ENCODE results near the gene TXNL4A.

TXNL4A gene

DNA sequence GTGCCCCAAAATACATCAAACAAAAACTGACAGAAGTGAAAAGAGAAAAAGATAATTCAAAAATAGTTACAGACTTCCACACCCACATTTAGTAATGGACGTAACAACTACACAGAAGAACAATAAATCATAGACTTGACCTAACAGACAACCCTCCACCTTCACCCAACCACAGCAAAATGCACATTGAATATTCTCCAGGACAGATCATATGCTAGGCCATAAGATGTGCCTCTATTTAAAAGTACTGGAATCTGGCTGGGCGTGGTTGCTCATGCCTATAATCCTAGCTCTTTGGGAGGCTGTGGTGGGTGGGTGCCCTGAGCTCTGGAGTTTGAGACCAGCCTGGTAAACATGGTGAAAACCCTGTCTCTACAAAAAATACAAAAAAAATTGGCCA is 56.9 kb downstream of the TXNL4A start:
- DNase-seq: no peak

GRCh38 chr18:79930020-79930642 is 58.2 kb downstream of the TXNL4A start:
- DNase-seq: no peak

DNA sequence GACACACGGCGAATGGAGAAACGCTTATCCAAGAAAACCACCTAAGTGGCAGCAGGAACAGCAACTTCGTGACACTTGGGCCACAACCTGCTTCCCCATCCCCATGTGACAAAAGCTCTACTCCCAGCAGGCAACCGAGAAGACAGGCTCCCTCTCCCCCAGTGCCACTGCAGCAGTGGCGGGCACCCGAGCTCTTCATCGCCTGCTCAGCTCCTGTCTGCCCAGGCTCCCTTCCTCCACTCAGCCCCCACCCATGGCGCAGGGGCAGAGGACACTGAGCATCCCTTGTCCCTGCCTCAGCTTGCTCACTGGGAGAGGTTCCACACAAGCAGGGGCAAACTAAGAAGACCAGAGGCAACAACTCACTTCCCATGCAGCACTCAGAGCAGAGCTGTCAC is 59.8 kb downstream of the TXNL4A start:
- no peak for DNase-seq

- DNase-seq: no peak
Measured at GRCh38 chr18:79927607-79928562, 60.5 kb downstream of the TXNL4A start.

GRCh38 chr18:79926715-79927606 is 61.4 kb downstream of the TXNL4A start:
- DNase-seq: no peak

DNA sequence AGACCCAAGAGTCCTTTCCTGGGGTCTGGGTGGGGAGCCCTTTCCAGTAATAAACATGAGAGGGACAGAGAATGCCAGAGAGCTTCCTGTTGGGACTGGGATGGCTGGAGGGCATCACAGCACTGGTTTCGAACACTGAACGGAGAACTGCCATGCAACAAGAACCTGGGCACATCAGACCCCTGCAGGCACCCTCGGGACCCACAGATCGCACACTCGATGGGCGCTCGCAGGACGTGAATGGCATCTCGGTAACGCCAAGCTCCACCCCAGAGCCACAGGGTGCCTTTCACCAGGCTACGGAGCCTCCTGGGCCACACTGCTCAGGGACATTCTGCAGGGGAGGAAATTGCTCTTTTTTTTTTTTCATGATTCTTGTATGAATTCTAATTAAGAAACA is 62.1 kb downstream of the TXNL4A start:
- DNase-seq: no peak

- no peak for DNase-seq
Measured at GRCh38 chr18:79924814-79925731, 63.3 kb downstream of the TXNL4A start.

- DNase-seq: no peak
Measured at GRCh38 chr18:79923896-79924585, 64.3 kb downstream of the TXNL4A start.

GRCh38 chr18:79922971-79923411 is 65.4 kb downstream of the TXNL4A start:
- DNase-seq: no peak

DNA sequence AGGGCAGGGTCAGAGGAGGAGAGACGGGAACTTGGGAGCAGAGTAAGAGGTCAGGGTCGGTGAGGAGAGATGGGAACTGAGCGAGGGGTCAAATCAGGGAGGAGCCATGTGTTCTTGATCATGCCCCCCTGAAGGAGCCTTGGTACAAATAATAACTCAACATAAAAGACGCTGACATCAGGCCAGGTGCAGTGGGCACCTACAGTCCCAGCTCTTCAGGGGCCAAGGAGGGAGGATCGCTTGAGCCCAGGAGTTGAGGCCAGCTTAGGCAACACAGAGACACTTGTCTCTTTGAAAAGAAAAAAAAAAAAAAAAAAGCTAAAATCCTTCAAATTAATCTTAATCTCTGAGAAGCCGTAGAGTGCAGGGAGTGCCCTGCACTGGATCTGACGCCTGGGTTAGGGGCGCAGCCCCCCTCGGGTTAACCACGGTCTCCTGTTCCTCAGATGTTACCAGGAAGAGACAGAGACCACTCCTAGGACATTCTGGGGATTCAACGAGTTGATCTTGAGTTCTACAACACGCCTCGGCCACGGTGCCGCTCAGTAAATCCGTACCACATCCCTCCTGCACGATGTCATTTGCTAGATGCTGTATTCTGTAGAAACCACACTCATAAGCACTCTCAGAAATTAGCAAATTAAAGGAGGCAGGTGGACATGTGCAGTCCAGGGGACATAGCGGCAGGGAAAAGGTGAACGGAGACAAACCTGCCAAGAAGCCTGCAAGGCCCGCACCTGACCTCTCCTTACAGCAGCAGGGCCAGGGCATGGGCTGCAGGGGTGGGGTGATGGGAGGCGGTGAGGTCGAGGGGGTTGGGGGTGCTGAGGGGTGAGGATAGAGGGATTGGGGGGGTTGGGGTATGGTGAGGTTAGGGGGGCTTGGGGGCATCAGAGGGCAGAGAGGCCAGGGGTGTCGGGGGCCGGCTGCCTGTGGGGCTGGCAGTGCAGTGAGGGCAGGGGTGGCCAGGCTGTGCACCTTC is 66.1 kb downstream of the TXNL4A start:
- no peak for DNase-seq
